Measurements from ENCODE around the gene EHBP1.

GRCh38 chr2:62691186-62691585 lies 14.3 kb upstream of the EHBP1 start:
- TF ChIP-seq, protein P1, sequence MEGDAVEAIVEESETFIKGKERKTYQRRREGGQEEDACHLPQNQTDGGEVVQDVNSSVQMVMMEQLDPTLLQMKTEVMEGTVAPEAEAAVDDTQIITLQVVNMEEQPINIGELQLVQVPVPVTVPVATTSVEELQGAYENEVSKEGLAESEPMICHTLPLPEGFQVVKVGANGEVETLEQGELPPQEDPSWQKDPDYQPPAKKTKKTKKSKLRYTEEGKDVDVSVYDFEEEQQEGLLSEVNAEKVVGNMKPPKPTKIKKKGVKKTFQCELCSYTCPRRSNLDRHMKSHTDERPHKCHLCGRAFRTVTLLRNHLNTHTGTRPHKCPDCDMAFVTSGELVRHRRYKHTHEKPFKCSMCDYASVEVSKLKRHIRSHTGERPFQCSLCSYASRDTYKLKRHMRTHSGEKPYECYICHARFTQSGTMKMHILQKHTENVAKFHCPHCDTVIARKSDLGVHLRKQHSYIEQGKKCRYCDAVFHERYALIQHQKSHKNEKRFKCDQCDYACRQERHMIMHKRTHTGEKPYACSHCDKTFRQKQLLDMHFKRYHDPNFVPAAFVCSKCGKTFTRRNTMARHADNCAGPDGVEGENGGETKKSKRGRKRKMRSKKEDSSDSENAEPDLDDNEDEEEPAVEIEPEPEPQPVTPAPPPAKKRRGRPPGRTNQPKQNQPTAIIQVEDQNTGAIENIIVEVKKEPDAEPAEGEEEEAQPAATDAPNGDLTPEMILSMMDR (IDR thresholded peaks at IDR 0.05; ENCODE audit: low read depth, low read length): no peak
- TF ChIP-seq, protein P2, sequence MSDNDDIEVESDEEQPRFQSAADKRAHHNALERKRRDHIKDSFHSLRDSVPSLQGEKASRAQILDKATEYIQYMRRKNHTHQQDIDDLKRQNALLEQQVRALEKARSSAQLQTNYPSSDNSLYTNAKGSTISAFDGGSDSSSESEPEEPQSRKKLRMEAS (IDR thresholded peaks at IDR 0.05; ENCODE audit: low read depth, low read length): no peak
- no peak for TF ChIP-seq POLR2A (IDR thresholded peaks at IDR 0.05; ENCODE audit: extremely low read depth, insufficient read length)
- no peak for TF ChIP-seq MYC (IDR thresholded peaks at IDR 0.05; ENCODE audit: low read depth, low read length)
